Stomach (tissue), 4 donors: ENCODE data around the gene RPS3.

Experiments used
- CTCF ChIP-seq, 7 experiments: fragments of 450-650 bp in 4 of 7; fragments of 200-600 bp in 3 of 7; sonication (generic) in 3 of 7; IDR thresholded peaks; one replicate each; pipeline ENCODE4 v1.5.1; 2016 to 2019; ENCODE audit warnings: antibody characterized with exemption in 7 of 7, control low read depth in 2 of 7, mild to moderate bottlenecking in 1 of 7
- POLR2A ChIP-seq, 4 donors: fragments of 450-650 bp; IDR thresholded peaks; one replicate each; pipeline ENCODE4 v1.6.1; 2016; ENCODE audit warnings: antibody characterized with exemption in 4 of 4, control low read depth in 2 of 4, mild to moderate bottlenecking in 1 of 4, moderate library complexity in 1 of 4

DNA sequence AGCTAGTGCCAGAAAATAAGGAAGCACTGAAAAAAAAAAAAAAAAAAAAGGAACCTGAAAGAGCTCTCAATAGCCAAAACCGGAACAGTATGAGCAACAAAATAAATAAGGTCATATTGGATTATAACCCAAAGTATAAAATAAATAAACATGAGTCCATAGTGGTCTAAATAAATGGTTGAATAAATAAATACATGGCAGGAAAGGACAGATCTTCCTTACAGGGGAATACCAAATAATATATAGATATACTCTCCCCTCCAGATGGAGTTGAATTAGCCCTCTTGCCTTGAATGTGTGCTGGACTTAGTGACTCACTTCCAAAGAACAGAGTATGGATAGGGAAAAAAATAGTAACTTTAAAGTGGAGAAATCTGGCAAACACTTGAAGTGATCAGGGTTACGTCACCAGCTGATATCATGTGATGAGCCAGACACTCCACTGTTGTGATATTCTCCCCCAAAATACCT is 33.6 kb upstream of the RPS3 start:
- no peak for TF ChIP-seq CTCF (IDR thresholded peaks at IDR 0.05)
- no peak for TF ChIP-seq POLR2A (IDR thresholded peaks at IDR 0.05)
